ENCODE measurements around the gene COQ8B. TPM values are rescaled to one million over a fixed set of nuclear protein-coding genes. Genes with fewer than 3 reads are reported as not detected.

Gene COQ8B
- total RNA-seq, 1 experiment from 2014 or later = 62.9 TPM

GRCh38 chr19:40705950-40706619 lies 10.6 kb downstream of the COQ8B start (continued):
- no peak for TF ChIP-seq MLX (CRISPR knock-in tag; IDR thresholded peaks at IDR 0.05)

- TF ChIP-seq ARID4B (CRISPR knock-in tag; IDR thresholded peaks at IDR 0.05; ENCODE audit: borderline replicate concordance) (no peak), IRF2 (CRISPR knock-in tag; IDR thresholded peaks at IDR 0.05; ENCODE audit: borderline replicate concordance, low read depth) (no peak), OVOL2 (CRISPR knock-in tag; IDR thresholded peaks at IDR 0.05; ENCODE audit: borderline replicate concordance) (no peak), USF2 (CRISPR knock-in tag; IDR thresholded peaks at IDR 0.05) (no peak), SMAD3 (CRISPR knock-in tag; IDR thresholded peaks at IDR 0.05; ENCODE audit: borderline replicate concordance) (no peak), TEAD4 (CRISPR knock-in tag; IDR thresholded peaks at IDR 0.05) (no peak), ZNF423 (CRISPR knock-in tag; IDR thresholded peaks at IDR 0.05) (no peak), FOXK1 (CRISPR knock-in tag; IDR thresholded peaks at IDR 0.05) (no peak), RORB (CRISPR knock-in tag; IDR thresholded peaks at IDR 0.05) (no peak), FOXP1 (CRISPR knock-in tag; IDR thresholded peaks at IDR 0.05; ENCODE audit: borderline replicate concordance) (no peak), TP53 (CRISPR knock-in tag; IDR thresholded peaks at IDR 0.05) (no peak), JUN (CRISPR knock-in tag; IDR thresholded peaks at IDR 0.05) (no peak), IRF1 (CRISPR knock-in tag; IDR thresholded peaks at IDR 0.05) (no peak), ZNF138 (CRISPR knock-in tag; conservative IDR thresholded peaks at IDR 0.05) (no peak), ZNF532 (CRISPR knock-in tag; IDR thresholded peaks at IDR 0.05; ENCODE audit: borderline replicate concordance) (no peak), CREB1 (CRISPR knock-in tag; IDR thresholded peaks at IDR 0.05) (no peak), ZBTB21 (CRISPR knock-in tag; IDR thresholded peaks at IDR 0.05; ENCODE audit: borderline replicate concordance) (no peak), E2F5 (CRISPR knock-in tag; IDR thresholded peaks at IDR 0.05) (no peak), ZNF317 (CRISPR knock-in tag; IDR thresholded peaks at IDR 0.05; ENCODE audit: borderline replicate concordance, low read depth) (no peak)
- ATAC-seq (no peak), DNase-seq (ENCODE audit: low spot score) (no peak)
- Mint-ChIP-seq H3K4me1 (peaks cover 8% of the 10 kb centered on the region; the same call in 1 of the 2 replicates), H3K27ac (no peak overlapping the region), H3K27me3 (ENCODE audit: low read depth) (no peaks in the 10 kb centered on the region), H3K36me3 (peaks cover 46% of the 10 kb centered on the region), H3K4me3 (no peak overlapping the region), H3K9me3 (no peaks in the 10 kb centered on the region)
- ChIA-PET POLR2A (no interaction called here), CTCF (no interaction called here)
These were observed 11.4 kb downstream of the COQ8B start for GRCh38 chr19:40705362-40705651.

Measured in WTC11 (cell line).